HG03060 (cell line): Measurements from ENCODE around the gene PAM16.
"Not testable (repeated sequence)": the region's sequence is repeated elsewhere in the genome, so short reads cannot be mapped to it uniquely, and the experiment has no call there.

Experiments used
- ATAC-seq: cut with Tn5 transposase; IDR thresholded peaks from one replicate; pipeline ENCODE4 v1.9.1; 2021; ENCODE audit warnings: low read depth, moderate number of reproducible peaks; ENCODE audit not compliant: unreplicated experiment

Gene PAM16

DNA sequence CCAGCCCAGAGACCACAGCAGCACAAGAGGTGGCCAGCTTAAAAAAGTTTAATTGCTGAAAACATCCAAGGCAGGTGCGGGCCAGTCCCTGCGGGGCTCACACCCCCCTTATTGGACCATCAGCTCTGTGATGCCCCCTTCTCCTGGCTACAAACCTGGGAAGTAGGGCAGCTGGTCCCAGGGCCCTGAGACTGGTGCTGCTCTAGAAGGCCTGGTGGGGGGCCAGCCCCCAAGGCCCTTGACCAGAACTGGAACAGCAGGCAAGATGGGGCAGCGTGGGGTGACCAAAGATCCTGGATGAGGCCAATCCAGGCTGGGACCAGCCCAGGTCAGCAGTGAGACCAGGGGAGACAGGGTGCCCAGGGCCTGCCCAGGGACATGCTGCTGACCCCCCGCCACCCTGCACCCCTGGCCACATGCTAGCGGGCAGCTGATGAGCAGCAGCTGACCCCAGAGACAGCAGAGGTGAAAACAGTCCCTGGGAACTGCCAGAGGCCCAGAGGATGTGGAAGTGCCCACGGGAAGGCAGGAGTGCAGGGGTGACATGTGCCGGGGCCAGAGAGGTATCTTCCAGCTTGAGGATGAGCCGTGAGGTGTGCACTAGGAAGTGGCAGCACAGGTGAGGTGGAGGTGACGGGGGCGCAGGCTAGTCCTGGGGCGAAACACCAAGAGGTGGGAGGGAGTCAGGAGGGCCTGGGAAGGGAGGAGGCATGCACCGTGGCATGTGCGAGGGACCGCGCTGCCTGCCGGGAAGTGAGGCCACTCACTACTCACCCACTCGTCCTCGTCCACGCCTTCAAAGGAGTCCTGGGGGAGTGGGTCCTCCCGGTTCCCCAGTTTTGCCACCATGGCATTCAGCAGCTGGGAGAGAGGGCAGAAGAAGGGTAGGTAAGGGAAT lies 3.6 kb upstream of the PAM16 start:
- no peak for ATAC-seq

DNA sequence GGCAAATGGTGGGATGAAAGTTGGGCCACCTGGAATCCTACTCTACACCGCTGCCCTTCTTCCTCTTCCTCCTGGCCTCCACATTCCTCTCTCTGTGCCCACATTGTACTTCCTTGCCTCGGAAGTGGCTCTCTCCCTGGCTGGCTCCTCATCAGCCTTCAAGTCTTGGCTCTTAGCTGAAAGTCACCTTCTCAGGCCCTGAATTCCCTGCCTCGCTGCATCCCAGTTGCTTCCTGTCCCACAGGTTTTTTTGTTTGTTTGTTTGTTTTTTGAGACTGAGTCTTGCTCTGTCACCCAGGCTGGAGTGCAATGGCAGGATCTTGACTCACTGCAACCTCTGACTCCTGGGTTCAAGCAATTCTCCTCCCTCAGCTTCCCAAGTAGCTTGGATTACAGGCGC lies 2.6 kb upstream of the PAM16 start:
- no peak for ATAC-seq

DNA sequence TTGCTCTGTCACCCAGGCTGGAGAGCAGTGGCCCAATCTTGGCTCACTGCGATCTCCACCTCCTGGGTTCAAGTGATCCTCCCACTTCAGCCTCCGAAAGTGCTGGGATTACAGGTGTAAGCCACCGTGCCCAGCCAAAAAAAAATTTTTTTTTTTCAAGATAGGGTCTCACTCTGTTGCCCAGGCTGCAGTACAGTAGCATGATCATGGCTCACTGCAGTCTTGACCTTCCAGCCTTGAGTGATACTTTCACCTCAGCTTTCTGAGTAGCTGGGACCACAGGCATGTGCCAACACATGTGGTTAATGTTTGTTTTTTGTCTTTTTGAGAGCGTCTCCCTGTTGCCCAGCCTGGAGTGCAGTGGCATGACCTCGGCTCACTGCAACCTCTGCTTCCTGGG lies 1.7 kb upstream of the PAM16 start:
- no peak for ATAC-seq

DNA sequence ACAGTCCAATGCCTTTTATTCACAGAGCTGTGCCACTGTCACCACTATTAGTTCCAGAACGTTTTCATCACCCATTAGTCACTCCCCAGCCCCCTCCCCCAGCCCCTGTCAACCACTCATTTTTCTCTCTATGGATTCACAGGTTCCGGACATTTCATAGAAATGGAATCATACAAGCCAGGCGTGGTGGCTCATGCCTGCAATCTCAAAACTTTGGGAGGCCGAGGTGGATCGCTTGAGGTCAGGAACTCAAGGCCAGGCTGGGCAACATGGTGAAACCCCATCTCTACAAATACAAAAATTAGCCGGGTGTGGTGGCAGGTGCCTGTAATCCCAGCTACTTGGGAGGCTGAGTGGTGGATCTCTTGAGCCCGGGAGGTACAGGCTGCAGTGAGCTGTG lies 759 bp upstream of the PAM16 start:
- no peak for ATAC-seq

DNA sequence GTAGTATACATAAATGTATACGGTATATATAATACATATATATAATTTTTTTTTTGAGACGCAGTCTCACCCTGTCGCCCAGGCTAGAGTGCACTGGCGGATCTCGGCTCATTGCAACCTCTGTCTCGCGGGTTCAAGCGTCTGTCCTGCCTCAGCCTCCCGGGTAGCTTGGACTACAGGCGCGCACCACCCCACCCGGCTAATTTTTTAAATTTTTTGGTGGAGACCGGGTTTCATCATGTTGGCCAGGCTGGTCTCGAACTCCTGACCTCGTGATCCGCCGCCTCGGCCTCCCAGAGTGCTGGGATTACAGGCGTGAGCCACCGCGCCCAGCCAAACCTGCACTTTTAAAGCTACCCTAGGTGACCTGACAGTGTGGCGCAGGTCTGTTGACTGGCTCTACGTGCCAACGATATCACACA lies 745 bp downstream of the PAM16 start:
- ATAC-seq = no peak

DNA sequence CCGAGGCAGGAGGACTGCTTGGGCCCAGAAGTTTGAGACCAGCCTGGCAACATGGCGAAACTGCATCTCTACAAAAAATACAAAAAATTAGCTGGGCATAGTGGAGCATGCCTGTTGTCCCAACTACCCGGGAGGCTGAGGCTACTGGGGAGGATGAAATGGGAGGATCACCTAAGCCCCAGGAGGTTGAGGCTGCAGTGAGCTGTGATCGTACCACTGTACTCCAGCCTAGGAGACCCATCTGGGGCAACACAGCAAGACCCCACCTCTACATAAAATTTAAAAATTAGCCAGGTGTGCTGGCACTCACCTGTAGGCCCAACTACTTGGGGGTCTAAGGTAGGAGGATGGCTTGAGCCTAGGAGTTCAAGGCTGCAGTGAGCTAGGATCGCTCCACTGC lies 1.8 kb downstream of the PAM16 start:
- ATAC-seq = no peak

DNA sequence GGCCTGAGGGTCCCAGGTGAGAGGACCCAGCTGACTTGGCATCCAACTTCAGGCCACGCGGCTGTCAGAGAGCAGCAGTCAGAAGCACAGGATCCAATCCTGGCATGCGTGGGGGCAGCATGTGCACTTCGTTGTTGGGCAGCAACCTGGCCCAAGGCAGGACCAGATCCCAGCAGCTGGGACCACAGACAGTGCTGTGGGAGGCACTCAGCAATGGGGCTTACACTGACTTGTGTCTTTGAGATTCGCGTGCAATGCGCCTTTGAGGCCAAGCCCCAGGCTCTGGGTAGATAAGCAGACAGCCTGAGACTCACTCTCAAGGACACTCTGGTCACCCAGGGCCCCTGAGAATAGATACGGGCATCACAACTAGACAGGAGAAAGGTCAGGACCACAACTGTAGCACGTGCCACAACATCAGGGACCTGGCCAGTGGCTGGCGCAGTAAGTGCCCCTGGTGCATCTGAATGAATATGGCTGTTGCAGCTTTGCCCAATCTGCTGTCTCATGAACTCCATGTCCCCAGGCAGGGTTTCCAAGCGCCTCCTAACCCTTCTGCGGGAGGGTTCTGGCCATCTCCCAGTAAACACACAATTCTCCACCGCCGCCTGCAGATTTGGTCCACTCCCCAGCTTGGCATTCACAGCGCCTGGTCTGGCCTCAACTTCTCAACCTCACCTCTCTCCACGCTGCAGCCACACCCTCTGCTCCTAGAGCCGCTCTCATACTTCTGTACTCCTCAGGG lies 3.2 kb downstream of the PAM16 start:
- no peak for ATAC-seq

DNA sequence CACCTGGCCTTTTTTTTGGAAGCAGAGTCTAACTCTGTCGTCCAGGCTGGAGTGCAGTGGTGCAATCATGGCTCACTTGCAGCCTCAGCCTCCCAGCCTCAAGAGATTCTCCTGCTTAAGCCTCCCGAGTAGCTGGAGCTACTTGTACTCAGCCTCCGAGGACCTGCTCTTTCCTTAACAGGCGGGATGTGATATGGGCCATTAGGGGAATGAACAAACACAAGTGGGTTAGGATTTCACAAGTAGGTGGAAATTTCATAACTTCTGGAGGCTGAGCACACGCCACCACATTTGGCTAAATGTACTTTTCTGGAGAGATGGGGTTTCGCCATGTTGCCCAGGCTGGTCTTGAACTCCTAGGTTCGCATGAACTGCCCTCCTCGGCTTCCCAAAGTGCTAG lies 4.1 kb downstream of the PAM16 start:
- no peak for ATAC-seq

DNA sequence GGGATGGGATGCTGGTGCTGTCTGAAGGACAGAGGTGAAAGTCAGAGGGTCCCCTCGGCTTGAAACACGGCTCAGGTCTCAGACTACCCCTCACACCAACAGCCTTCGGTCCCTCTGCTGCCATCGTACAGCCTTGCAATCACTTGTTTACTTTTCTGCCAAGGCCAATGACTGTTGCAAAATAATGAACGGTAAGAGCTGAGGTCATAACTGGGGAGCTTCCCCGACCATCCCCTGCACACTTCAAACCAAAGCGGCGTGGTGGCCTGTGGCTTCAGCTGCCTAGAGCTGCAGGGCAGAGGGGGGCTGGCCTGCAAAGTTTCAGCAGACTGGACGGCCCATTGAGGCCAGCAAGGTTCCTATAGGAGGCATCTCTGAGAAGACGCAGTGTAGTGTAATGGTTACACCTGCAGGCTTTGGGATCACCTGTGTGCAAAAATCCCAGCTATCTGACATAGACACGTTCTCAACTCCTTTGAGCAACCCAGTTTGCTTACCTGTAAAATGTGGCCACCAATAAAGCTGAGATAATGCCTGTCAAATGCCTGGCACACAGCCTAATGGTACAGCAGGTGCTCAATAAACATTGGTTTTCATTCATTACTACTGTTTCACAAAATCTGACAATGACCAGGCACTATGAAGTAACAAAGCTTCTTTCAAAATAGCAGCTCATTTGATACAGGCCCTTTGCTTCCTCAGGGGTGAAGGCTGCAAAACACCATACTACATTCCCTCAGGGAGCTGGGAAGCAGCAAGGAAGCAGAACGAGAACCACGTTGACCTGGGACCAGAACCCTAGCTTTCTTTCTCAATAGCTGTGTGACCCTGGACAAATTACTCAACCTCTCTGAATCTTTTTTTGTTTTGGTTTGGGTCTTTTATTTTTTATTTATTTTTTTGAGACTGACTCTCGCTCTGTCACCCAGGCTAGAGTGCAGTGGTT lies 5.0 kb downstream of the PAM16 start:
- ATAC-seq = no peak

DNA sequence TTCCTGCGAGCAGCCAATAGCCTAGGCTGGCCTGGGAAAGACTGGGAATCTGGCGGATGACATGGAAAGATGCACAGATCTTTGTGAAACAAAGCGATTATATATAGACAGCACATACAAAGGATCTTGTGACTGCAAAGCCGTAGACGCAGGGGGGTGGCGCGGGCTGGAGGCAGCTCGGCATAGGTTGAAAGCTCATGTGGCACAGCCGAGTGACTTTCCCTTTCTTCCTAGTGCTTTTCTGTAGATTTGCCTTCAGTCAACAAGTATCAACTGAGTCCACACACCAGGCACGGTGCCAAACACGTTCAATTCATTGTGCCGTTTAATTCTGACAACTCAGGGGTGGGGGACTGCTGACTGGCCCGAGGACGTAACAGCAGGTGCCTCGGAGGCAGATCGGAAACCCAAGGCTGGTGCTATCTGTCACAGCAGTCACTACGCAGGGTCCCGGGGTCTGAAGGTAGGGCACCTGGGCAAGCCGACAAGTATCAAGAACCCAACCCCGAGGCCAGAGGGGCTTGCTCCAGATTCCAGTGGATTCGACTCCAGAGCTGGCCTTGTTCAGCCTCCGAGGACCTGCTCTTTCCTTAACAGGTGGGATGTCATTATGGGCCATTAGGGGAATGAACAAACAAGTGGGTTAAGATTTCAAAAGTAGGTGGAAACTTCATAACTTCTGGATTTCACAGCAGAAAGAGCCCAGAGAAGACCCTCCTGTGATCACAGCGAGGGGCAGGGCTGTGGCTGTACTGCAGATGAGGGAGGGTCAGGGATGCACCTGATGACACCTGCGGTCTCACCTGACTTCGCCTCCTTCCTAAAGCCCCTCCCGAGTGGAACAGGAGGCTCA lies 5.9 kb downstream of the PAM16 start:
- no peak for ATAC-seq

DNA sequence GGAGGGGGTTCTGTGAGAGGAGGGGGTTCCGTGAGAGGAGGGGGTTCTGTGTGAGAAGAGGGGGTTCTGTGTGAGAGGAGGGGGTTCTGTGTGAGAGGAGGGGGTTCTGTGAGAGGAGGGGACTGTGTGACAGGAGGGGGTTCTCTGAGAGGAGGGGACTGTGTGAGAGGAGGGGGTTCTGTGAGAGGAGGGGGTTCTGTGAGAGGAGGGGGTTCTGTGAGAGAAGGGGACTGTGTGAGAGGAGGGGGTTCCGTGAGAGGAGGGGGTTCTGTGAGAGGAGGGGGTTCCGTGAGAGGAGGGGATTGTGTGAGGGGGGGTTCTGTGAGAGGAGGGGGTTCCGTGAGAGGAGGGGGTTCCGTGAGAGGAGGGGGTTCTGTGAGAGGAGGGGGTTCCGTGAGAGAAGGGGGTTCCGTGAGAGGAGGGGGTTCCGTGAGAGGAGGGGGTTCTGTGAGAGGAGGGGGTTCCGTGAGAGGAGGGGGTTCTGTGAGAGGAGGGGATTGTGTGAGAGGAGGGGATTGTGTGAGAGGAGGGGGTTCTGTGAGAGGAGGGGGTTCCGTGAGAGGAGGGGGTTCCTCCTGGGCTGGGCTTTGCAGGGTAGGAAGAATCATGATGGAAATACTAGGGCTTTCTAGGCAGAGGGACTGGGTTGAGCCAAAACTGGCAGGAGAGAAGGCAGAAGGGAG lies 6.7 kb downstream of the PAM16 start:
- not testable (repeated sequence) for ATAC-seq

DNA sequence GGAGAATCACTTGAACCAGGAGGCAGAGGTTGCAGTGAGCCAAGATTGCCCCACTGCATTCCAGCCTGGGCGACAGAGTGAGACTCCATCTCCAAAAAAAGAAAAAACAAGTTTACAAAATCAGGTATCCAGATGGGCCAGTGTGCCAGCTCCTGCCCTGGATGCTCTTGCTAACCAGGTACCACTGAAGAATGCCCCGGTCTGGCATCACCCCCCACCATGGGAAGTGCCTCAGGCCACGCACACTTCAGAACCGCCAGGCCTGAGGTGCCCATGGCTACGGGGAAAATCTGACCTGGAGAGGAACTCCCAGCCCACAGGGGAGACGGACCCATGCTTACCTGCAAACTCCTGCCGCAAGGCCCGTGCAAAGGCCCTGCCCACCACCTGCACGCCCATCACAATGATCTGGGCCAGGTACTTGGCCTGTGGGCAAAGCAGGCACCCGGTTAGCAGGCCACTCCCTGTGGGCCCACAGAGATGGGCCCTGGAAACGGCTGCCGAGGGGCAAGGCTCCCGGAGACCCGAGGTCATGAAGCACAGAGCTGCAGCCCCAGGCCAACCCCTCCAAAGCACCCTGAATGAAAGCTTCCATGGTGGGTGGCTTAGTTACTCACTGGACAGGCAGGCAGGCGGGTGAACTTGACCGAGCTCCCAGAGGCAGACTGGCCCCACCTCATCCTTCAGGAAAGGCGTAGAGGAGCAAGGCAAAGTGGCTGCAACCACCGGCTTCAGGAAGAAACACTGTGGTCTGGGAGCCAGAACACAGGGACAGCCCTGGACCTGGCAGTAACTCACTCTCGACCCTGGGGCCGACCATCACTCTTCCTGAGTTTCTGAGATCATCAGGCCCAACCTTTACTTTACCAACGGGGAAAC lies 8.0 kb downstream of the PAM16 start:
- ATAC-seq = no peak

DNA sequence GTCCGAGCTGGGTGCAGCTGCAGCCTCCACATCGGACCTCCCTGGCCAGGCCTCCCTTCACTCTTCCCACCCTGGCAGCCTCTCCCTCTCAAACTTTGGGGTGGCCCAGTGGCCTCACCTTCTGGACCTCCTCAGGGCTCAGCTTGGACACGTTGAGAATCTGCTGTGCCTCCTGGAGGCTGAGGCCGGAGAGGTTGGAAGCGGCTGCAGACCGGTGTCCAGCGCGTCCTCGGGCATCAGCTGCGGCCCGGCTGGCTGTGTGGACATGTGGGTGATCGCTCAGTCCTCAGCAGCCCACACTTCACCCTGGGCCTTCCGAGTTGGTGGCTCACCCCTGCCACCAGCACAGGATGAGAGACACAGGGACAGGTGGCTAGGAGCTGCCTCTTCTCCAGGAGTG lies 9.9 kb downstream of the PAM16 start:
- no peak for ATAC-seq

DNA sequence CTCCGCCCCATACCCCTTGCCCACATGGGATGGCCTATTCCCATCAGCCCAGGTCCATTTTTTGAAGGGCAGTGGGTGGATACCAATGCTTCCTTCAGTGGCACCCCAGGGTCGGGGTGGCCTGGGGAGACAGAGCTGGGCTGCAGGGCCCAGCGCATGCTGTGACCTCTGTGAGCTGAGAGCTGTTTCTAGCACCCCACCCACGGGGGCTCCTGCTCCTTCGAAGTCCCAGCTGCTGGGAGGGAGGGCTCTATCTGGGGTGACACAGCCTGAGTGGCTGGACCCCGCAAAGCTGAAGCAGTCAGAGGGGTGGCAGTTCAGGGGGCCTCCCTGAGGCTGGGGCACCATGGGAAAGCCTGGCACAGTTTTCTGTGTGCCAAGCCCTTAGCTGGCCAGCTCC lies 10.7 kb downstream of the PAM16 start:
- no peak for ATAC-seq

DNA sequence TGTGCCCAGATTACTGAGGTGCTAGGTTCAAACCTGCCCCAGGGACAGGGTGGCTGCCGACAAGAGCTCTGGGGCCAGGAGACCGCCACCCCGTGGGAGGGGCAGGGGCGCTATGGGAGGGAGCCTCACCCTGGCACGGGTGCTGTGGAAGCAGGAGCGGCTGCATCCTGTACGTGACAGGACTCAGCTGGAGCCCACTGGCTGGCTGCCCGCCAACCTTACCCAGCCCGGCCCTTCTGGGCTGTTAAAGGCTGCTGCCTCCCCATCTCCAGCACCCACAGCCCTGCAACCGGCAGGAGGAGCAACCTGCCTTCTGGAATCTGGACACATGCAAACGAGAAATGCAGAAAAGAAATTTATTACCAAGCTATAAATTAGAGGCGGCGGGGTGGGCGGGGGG lies 11.2 kb downstream of the PAM16 start:
- no peak for ATAC-seq

DNA sequence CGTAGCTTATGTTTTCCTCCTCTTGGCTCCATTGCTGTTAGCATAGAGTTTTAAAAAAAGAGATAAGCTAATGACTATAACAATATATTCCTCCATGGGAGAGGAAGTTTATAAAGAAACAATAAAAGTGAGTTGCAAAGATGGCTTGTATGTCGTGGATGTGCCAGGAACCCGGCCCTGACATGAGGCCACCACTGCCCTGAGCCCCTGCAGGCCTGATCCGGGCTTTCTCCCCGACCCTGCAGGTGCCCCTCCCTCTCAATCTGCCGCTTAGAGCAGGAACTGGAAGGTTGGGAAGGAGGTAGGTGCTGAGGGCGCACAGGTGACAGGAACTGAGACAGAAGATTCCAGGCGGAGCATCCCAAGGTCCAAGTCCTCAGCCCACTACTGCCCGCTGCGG lies 11.7 kb downstream of the PAM16 start:
- no peak for ATAC-seq

DNA sequence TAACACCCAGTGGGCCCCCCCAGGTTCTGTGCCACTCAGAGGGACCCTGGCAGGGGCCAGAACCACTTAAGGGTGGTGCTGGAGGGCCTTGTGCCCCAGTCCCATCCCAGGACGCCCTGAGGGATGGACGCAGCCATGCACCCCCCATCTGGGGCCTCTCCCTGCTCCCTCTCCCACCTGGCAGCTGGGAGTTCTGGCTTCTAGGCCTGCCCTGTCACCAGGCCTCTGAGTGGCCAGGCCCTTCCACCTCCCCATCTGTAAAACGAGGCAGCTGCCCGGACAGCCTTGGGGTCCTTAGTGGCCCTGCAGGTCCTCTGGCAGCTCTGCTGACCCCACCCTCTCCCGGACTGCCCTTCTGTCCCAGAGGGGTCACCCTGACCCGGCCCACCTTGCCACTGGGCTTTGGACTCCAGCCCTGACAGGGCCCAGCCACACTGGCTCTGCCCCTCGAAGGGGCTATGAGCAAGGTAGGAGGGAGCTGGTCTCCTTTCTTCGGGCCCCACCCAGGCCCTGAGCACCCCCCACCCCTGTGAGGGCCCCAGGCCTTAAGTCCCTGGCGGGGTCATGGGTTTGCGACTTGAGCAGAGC lies 12.3 kb downstream of the PAM16 start:
- ATAC-seq = no peak

DNA sequence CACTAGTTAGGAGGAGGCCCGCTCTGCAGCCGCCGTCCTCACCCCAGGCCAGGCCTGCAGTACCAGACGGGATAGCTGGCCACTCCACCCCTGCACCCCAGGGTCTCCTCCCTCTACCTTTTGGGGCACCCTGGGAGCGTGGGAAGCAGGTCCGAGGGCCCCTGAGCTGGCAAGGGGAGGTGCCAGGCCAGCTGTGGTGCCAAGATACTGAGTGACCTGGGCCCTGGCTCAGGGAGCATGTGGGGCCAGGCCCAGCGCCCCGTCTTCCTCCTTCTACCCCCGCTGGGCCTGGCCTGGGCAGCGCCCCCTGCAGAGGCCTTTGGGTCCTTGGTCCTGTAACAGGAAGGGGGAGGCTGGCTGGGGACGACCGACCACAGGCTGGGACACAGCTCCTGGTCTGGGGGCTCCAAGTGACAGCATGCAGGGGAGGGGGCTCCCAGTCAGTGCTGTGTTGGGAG lies 13.0 kb downstream of the PAM16 start:
- ATAC-seq = no peak
